CD8-positive, alpha-beta memory T cell (primary cell): ENCODE measurements around the gene SPINT1. TPM values are rescaled to one million over a fixed set of nuclear protein-coding genes. Genes with fewer than 3 reads are reported as not detected.

Experiments used
- CTCF ChIA-PET: fragments of 350-600 bp; sonication (Branson Sonifier 250); formaldehyde crosslinking; loops from one replicate; lab custom pipeline; 2021; ENCODE audit warnings: antibody characterized with exemption; lab: Charles Lee
- POLR2A ChIA-PET: fragments of 350-600 bp; sonication (Branson Sonifier 250); formaldehyde crosslinking; loops from one replicate; lab custom pipeline; 2021; ENCODE audit warnings: antibody characterized with exemption; lab: Charles Lee
- DNase-seq, 5 donors: peaks; one replicate each; pipeline versions ENCODE4 v3.0.0 to v3.0.0-alpha.2; 2020 to 2022; ENCODE audit warnings: mixed read lengths in 1 of 5
- H3K27ac ChIP-seq: one replicate; pipeline ENCODE4 v1.7.0; 2013; ENCODE audit warnings: low read depth, mild to moderate bottlenecking, low read length, moderate library complexity
- H3K27me3 ChIP-seq: 2 replicates; pipeline ENCODE4 v1.7.0; 2013; ENCODE audit warnings: low read length, mild to moderate bottlenecking; ENCODE audit not compliant: insufficient read depth, poor library complexity, severe bottlenecking
- H3K36me3 ChIP-seq: 2 replicates; pipeline ENCODE4 v1.7.0; 2013; ENCODE audit warnings: mild to moderate bottlenecking, low read length, moderate library complexity; ENCODE audit not compliant: insufficient read depth
- H3K4me1 ChIP-seq: 2 replicates; pipeline ENCODE4 v1.7.0; 2013; ENCODE audit warnings: mild to moderate bottlenecking, low read length, moderate library complexity; ENCODE audit not compliant: insufficient read depth
- H3K4me3 ChIP-seq: 2 replicates; pipeline ENCODE4 v1.7.0; 2013; ENCODE audit warnings: mild to moderate bottlenecking, low read length
- H3K9me3 ChIP-seq: 2 replicates; pipeline ENCODE4 v1.7.0; 2013; ENCODE audit warnings: mild to moderate bottlenecking, low read length
- H3K27ac Mint-ChIP-seq, 8 donors: one replicate each; pipeline ENCODE4 v1.8.0; 2020 to 2021; ENCODE audit warnings: mixed read lengths in 8 of 8, mild to moderate bottlenecking in 6 of 8, inconsistent platforms in 3 of 8, moderate library complexity in 3 of 8
- H3K27me3 Mint-ChIP-seq, 2 donors: one replicate each; pipeline ENCODE4 v1.8.0; 2020 to 2021; ENCODE audit warnings: mixed read lengths in 2 of 2, mild to moderate bottlenecking in 1 of 2, moderate library complexity in 1 of 2
- H3K36me3 Mint-ChIP-seq, 3 donors: one replicate each; pipeline ENCODE4 v1.8.0; 2020 to 2021; ENCODE audit warnings: mixed read lengths in 3 of 3, inconsistent platforms in 1 of 3, mild to moderate bottlenecking in 1 of 3
- H3K4me1 Mint-ChIP-seq, 3 donors: one replicate each; pipeline ENCODE4 v1.8.0; 2020 to 2021; ENCODE audit warnings: mixed read lengths in 3 of 3, inconsistent platforms in 1 of 3, mild to moderate bottlenecking in 1 of 3
- H3K4me3 Mint-ChIP-seq, 7 donors: one replicate each; pipeline ENCODE4 v1.8.0; 2020 to 2021; ENCODE audit warnings: mixed read lengths in 7 of 7, mild to moderate bottlenecking in 6 of 7, moderate library complexity in 4 of 7, inconsistent platforms in 2 of 7
- H3K9me3 Mint-ChIP-seq, 5 donors: one replicate each; pipeline ENCODE4 v1.8.0; 2020 to 2022; ENCODE audit warnings: mixed read lengths in 5 of 5, mild to moderate bottlenecking in 3 of 5, moderate library complexity in 2 of 5, inconsistent platforms in 1 of 5
- polyA plus RNA-seq: library from polyadenylated mRNA; unstranded; fragments of 300-500 nt; fragmentation: Illumina TruSeq; gene quantifications from one replicate; pipeline ENCODE4 v1.2.3, GENCODE V29; 2021
- total RNA-seq, 2 experiments: library from RNA; stranded (reverse); gene quantifications; one replicate each; pipeline ENCODE4 v1.2.3, GENCODE V29; 2021

Gene SPINT1
- total and polyA plus RNA-seq, 3 experiments from 2014 or later, result 3.1 to 7.6 (median 6.7) TPM

DNA sequence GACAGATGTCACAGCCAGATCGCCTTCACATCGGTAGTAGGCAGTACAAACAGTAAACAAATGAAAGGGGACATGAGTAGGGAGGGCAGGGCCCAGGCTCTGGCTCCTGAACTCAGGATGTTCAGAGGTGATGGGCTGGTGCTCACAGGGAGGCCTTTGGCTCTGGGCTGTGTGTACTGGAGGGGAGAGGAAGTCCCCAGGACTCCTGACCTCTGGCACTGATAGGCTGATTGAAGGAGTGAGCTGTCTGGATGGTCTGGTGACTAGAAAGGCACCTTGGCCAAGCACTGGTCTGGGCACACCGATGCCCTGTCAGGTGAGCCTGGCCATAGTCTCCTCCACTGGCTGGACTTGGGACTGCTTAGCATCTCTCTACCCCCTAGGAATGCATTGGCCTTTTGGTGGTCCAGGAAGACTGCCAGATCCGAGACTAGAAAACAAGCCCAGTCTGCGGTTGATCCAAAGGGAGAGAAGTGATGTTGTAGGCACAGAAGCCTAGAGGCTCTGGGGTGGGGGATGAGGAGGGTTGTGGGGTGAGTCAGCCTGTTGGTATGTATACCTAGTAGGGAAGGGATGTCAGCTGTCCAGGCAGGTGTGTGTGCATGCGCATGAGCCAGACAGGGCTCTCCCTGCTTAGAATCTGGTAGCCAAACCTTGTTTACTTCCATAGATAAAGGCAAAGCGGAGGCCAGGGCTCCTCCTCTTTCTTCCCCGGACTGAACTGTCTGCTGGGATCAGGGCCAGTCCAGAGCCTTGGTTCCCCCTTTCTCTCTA, 1.9 kb downstream of the SPINT1 start:
- POLR2A ChIA-PET, result interaction anchor here (0.7 kb wide), 1 partner anchor 46 kb away, joined by 3 read pairs; no protein-coding TSS in a partner anchor
- H3K27me3 ChIP-seq, result no peaks in the 10 kb centered on the region
- Mint-ChIP-seq H3K27ac (peak overlapping the region in 1 of 8 donors; percentile 47), H3K9me3 (no peaks in the 10 kb centered on the region), H3K36me3 (peaks cover 0 to 3% (median 0%) of the 10 kb centered on the region in 3 donors), H3K4me3 (peak overlapping the region; percentile 37 to 90 (median 68)), H3K27me3 (peaks cover 11 to 14% of the 10 kb centered on the region in 2 donors), H3K4me1 (peaks cover 5 to 26% (median 11%) of the 10 kb centered on the region in 3 donors)
- no peaks in the 10 kb centered on the region for H3K36me3 ChIP-seq
- H3K27ac ChIP-seq, result no peak overlapping the region
- H3K4me1 ChIP-seq, result peaks cover 17% of the 10 kb centered on the region
- H3K9me3 ChIP-seq, result no peaks in the 10 kb centered on the region
- CTCF ChIA-PET, result interaction anchor here (8.2 kb wide), 1 partner anchor 13 kb away, joined by 64 read pairs; no protein-coding TSS in a partner anchor
- no peak for DNase-seq
- no peak overlapping the region for H3K4me3 ChIP-seq

DNA sequence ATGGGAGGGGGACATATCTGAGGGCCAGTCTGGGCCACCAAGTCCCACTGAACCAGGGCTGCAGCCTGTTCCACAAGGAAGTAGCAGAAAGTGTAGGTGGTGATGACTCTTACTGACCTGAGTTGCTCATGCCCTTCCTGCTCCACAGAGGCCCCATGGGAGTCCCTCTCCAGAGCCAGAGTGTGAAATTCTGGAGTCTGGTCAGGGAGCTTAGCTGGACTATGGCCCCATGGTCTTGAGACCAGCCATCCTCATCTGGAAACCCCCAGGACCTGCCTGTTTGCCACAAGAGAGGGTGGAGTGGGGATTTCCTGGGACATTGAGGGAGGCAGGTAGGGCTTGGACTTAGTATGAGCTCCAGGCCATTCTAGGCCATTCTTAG, 3.0 kb downstream of the SPINT1 start:
- Histone ChIP-seq H3K27ac (peak overlapping the region; percentile 59), H3K27me3 (no peaks in the 10 kb centered on the region), H3K4me3 (no peak overlapping the region), H3K4me1 (peaks cover 17% of the 10 kb centered on the region), H3K9me3 (no peaks in the 10 kb centered on the region), H3K36me3 (no peaks in the 10 kb centered on the region)
- ChIA-PET CTCF (interaction anchor here (8.2 kb wide), 1 partner anchor 11 kb away, joined by 64 read pairs; no protein-coding TSS in a partner anchor), POLR2A (no interaction called here)
- peaks cover 0 to 3% (median 0%) of the 10 kb centered on the region in 3 donors for H3K36me3 Mint-ChIP-seq
- H3K9me3 Mint-ChIP-seq, result no peaks in the 10 kb centered on the region
- peaks cover 5 to 26% (median 11%) of the 10 kb centered on the region in 3 donors for H3K4me1 Mint-ChIP-seq
- H3K27ac Mint-ChIP-seq, result peak overlapping the region in 1 of 8 donors; percentile 91
- no peak for DNase-seq
- H3K4me3 Mint-ChIP-seq, result no peak overlapping the region
- peaks cover 11 to 14% of the 10 kb centered on the region in 2 donors for H3K27me3 Mint-ChIP-seq

DNA sequence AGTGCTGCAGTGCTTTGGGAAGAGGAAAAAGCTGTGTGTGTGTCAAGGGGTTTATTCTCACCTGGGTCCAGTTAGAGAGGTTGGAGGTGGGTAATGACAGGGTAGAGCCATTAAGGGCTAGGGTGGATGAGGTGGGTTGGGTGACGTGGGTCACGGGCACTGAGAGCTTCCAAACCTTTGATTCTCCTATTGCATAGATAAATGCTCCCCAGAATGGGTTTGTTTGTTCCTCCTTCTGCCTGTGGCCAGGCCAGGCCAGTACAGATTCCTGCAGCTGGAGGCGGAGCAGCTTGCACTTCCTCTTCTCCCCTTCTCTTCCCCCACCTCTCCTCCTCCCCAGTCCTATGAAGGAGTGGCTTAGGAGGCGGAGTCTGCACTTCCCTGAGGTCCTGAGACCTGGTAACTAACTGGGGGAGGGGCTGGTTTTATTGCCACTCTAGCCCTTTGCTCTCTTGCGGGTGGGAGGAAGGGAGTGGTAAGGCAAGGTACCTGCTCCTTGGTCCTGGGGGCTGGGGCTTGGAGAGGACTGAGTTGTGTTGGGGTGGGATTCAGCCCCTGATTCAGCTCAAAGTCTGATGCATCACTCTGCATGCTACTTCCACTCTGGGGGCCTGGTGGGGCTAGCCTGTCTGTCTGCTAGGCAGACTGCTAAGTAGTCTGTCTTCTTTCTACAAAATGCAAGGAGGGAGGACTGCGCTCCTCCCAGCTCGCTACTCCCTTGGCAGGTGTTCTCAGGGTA, 3.5 kb downstream of the SPINT1 start:
- no peaks in the 10 kb centered on the region for H3K36me3 ChIP-seq
- Mint-ChIP-seq H3K9me3 (no peaks in the 10 kb centered on the region), H3K4me3 (peak overlapping the region in 2 of 7 donors; percentile 25 to 71), H3K27ac (peak overlapping the region in 2 of 8 donors; percentile 36 to 91), H3K36me3 (peaks cover 0 to 3% (median 0%) of the 10 kb centered on the region in 3 donors), H3K4me1 (peaks cover 5 to 26% (median 11%) of the 10 kb centered on the region in 3 donors), H3K27me3 (peaks cover 11% of the 10 kb centered on the region in 2 donors)
- CTCF ChIA-PET, result interaction anchor here (8.2 kb wide), 1 partner anchor 11 kb away, joined by 64 read pairs; no protein-coding TSS in a partner anchor
- H3K9me3 ChIP-seq, result no peaks in the 10 kb centered on the region
- H3K4me3 ChIP-seq, result no peak overlapping the region
- H3K4me1 ChIP-seq, result peaks cover 17% of the 10 kb centered on the region
- no peaks in the 10 kb centered on the region for H3K27me3 ChIP-seq
- H3K27ac ChIP-seq, result peak overlapping the region; percentile 59
- POLR2A ChIA-PET, result no interaction called here
- no peak for DNase-seq

DNA sequence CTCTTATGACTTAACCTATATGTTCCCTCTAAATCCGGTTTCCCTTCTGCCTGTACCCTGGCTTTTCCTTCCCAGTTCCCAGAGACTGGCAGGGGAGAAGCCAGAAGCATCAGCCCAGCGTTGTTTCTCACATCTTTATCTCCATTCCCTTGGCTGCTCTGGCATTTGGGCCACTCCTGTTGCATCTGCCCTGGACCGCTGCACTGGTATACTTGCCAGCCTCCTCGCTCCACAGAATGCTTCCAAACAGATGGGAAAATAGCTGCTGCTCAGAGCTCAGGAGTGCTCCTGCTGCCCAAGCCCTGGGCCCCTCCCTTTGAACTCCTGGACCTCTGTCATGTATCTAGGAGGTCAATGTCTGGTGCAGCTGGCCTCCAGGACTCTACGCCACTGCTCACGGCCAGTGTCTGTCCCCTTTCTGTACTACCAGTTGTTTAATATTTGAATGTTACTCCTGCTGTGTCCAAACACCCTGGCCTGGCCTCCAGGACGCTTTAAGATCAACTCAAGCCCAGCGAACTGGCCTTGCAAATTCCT, 6.8 kb downstream of the SPINT1 start:
- Histone ChIP-seq H3K27ac (no peak overlapping the region), H3K9me3 (no peaks in the 10 kb centered on the region), H3K4me1 (peaks cover 10% of the 10 kb centered on the region), H3K27me3 (no peaks in the 10 kb centered on the region), H3K4me3 (no peak overlapping the region), H3K36me3 (no peaks in the 10 kb centered on the region)
- H3K4me1 Mint-ChIP-seq, result peaks cover 0 to 14% (median 4%) of the 10 kb centered on the region in 3 donors
- POLR2A ChIA-PET, result no interaction called here
- no peak for DNase-seq
- no peaks in the 10 kb centered on the region for H3K9me3 Mint-ChIP-seq
- H3K27me3 Mint-ChIP-seq, result peaks cover 0 to 4% of the 10 kb centered on the region in 2 donors
- peak overlapping the region in 1 of 7 donors; percentile 42 for H3K4me3 Mint-ChIP-seq
- peak overlapping the region in 1 of 8 donors; percentile 74 for H3K27ac Mint-ChIP-seq
- H3K36me3 Mint-ChIP-seq, result peaks cover 0 to 1% (median 0%) of the 10 kb centered on the region in 3 donors
- CTCF ChIA-PET, result interaction anchor here (1.4 to 8.2 kb wide), 3 partner anchors 8 to 335 kb away, joined by 3 to 64 read pairs (median 8); partner anchors contain the start of gene VPS18

DNA sequence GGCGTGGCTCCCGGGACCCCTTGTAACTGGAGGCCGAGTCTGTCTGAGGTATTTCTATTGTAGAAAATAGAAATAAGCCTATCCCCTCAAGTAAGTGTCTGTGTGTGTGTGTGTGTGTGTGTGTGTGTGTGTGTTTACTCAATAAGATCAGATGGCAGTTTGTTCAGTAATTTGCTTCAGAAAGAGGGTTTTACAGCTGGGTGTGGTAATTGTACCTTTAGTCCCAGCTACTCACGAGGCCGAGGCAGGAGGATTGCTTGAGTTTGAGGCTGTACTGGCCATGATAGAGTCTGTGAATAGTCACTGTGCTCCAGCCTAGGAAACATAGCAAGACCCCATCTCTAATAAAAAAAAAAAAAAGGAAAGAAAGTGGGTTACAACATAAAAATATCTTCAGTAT, 8.7 kb downstream of the SPINT1 start:
- CTCF ChIA-PET, result interaction anchor here (1.7 kb wide), 1 partner anchor 42 kb away, joined by 7 read pairs; the partner anchor contains the start of gene VPS18
- DNase-seq, result no peak
- POLR2A ChIA-PET, result no interaction called here
- H3K36me3 ChIP-seq, result no peaks in the 10 kb centered on the region
- H3K27ac ChIP-seq, result no peak overlapping the region
- no peaks in the 10 kb centered on the region for H3K27me3 ChIP-seq
- H3K9me3 Mint-ChIP-seq, result no peaks in the 10 kb centered on the region
- no peaks in the 10 kb centered on the region for H3K9me3 ChIP-seq
- no peak overlapping the region for H3K4me3 Mint-ChIP-seq
- no peak overlapping the region for H3K4me3 ChIP-seq
- H3K27me3 Mint-ChIP-seq, result peaks cover 0 to 4% of the 10 kb centered on the region in 2 donors
- H3K27ac Mint-ChIP-seq, result no peak overlapping the region
- H3K4me1 ChIP-seq, result no peaks in the 10 kb centered on the region
- peaks cover 2 to 4% (median 4%) of the 10 kb centered on the region in 3 donors for H3K4me1 Mint-ChIP-seq
- peaks cover 0 to 1% (median 0%) of the 10 kb centered on the region in 3 donors for H3K36me3 Mint-ChIP-seq

DNA sequence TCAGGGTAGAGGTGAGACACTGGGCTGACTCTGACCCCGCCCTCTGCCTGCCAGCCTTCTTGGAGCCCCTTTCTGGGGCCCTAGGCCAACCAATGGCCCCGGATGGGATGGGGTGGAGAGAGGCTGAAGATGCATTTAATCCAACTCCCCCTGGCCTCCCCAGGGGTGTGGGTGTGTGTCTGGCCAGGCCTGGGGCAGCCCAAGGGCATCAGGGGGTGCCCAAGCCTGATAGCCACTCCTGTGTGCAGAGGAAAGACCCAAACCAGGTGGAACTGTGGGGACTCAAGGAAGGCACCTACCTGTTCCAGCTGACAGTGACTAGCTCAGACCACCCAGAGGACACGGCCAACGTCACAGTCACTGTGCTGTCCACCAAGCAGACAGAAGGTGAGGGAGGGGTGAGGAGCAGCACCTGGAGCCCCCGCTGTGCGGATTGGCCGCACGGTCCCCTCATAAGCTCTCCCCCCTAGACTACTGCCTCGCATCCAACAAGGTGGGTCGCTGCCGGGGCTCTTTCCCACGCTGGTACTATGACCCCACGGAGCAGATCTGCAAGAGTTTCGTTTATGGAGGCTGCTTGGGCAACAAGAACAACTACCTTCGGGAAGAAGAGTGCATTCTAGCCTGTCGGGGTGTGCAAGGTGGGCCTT, 9.5 kb downstream of the SPINT1 start:
- Histone ChIP-seq H3K27ac (no peak overlapping the region), H3K36me3 (no peaks in the 10 kb centered on the region), H3K4me3 (no peak overlapping the region), H3K27me3 (no peaks in the 10 kb centered on the region), H3K4me1 (no peaks in the 10 kb centered on the region), H3K9me3 (no peaks in the 10 kb centered on the region)
- no peak for DNase-seq
- Mint-ChIP-seq H3K27ac (no peak overlapping the region), H3K36me3 (peaks cover 0 to 1% (median 0%) of the 10 kb centered on the region in 3 donors), H3K27me3 (peaks cover 0 to 2% of the 10 kb centered on the region in 2 donors), H3K4me3 (no peak overlapping the region), H3K9me3 (no peaks in the 10 kb centered on the region), H3K4me1 (peaks cover 0 to 6% (median 0%) of the 10 kb centered on the region in 3 donors)
- ChIA-PET POLR2A (no interaction called here), CTCF (interaction anchor here (1.7 kb wide), 1 partner anchor 41 kb away, joined by 7 read pairs; the partner anchor contains the start of gene VPS18)

DNA sequence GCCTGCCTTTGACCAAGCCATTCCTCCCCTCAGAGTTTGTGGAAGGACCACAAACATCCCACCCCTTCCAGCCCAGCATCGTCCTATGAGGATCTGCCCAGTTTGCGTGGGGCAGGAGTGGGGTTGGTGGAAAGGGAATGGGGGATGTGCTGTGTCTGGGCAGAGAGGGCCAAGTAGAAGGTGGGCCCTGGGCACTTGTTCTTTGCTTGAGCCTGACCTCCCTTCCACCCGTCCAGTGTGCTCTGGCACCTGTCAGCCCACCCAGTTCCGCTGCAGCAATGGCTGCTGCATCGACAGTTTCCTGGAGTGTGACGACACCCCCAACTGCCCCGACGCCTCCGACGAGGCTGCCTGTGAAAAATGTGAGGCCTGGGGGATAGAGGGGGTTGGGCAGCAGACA, 10.3 kb downstream of the SPINT1 start:
- Mint-ChIP-seq H3K4me3 (no peak overlapping the region), H3K36me3 (peaks cover 0 to 1% (median 0%) of the 10 kb centered on the region in 3 donors), H3K27me3 (peaks cover 0 to 6% of the 10 kb centered on the region in 2 donors), H3K9me3 (no peaks in the 10 kb centered on the region), H3K27ac (no peak overlapping the region), H3K4me1 (peaks cover 3 to 10% (median 3%) of the 10 kb centered on the region in 3 donors)
- Histone ChIP-seq H3K9me3 (no peaks in the 10 kb centered on the region), H3K4me3 (no peak overlapping the region), H3K4me1 (no peaks in the 10 kb centered on the region), H3K27me3 (no peaks in the 10 kb centered on the region), H3K36me3 (no peaks in the 10 kb centered on the region), H3K27ac (no peak overlapping the region)
- ChIA-PET CTCF (interaction anchor here (8.4 kb wide), 1 partner anchor 42 kb away, joined by 178 read pairs; the partner anchor contains the start of gene VPS18), POLR2A (no interaction called here)
- no peak for DNase-seq
